GM19324 (cell line): ENCODE data around the gene CSTF2.

Source experiments
- ATAC-seq: cut with Tn5 transposase; IDR thresholded peaks from one replicate; pipeline ENCODE4 v1.9.1; 2021; ENCODE audit warnings: mild to moderate bottlenecking, moderate library complexity; ENCODE audit not compliant: unreplicated experiment, low FRiP score

CSTF2 gene

DNA sequence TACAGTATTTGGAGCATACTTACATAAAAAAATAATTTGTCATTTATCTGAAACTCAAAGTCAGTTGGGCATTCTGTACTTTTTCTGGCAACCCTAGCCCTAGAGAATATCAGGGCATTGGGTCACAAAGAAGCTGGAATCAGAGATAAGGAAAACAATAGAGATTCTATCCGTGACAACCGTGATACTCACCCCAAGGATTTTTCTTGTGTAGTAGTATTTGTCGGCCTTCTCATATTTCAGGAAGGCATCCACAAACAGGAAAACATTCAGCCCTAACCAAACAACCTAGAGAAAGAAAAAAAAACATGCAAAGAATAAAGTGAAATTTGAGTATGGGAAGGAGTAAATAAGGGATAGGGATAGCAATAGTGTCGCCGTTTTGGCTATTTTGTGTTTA lies 50.3 kb downstream of the CSTF2 start:
- no peak for ATAC-seq

DNA sequence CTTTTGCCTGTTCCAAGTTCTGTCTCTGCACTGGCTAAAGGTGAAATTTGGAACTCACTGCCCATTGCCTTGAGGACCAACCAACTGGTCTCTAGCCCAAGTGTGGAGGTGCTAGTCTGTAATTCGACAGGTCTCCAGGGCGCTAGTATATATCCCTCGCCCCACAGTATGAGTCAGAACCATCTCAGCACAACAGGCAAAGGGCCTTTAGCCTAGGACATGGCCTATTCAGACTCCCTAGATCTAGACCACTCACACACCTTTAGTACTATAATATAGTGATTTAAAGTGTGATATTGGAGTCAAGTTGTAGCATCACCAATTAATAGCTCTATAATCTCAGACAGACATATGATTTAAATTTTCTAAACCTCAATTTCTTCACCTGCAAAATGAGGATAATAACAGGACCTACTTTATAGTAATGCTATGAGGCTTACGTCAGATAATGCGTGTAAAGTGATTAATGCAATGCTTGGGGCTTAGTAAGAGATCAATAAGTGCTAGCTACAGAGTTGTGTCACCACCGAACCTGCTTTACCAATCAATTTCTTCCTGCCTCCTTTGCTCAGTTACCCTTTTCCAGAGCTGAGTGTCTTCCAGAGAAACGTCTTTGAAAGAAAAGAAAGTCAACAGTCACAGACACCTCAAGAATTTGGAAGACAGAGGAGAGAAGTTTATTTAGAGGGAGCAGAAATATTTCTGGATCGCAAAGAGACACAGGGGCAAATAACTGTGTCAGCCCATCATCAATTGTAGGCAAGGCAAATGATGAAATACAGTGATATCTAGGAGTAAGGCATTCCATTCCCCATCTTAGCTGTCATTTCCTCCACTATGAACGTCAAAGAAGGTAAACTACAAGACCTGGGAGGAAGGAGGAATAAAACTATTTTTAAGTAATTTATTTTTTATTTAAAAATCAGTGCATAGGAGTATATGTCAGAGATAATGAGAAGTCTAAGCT lies 51.7 kb downstream of the CSTF2 start:
- no peak for ATAC-seq

DNA sequence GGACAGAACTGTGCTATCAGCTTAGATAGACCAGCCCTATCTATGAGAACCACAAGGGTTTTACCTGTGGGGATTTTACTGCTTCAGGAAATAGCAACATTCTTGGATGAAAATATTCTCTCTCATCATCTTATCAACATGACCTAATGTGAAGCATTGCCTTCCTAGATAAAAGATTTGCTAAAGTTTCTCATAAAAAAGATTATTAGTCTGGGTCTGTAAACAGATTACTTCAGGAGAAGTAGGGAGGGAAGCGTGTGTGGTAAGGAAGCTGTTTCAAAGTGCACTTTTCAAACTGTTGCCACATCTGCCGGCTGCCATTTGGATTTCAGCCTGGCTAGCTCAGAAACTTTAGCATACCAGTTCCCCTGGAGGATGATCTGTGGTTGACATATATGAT lies 54.1 kb downstream of the CSTF2 start, which contains the start of gene NOX1:
TSS of gene NOX1 (minus strand) at position 35 of the 400 bp plus-strand sequence. CDS start 220 bp downstream, outside the sequence.
- ATAC-seq, result no peak

DNA sequence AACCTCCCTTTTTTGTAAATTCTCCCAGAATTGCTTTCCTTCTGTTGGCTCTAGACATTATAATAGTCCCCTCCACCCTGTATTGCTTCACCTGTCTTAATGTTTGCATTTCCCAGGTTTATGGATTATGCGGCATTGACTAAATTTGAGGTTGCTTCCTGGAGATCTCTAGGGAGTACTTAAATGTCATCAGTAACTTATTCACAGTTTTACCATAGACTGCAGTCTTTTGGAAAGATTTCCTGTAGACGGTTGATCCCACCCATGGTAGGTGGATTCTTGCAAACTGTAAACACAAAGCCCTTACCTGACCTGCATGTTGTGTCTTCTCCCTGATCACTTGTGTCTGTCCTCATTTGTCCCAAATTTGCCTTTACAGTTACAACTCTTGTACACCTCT lies 60.2 kb downstream of the CSTF2 start:
- no peak for ATAC-seq

DNA sequence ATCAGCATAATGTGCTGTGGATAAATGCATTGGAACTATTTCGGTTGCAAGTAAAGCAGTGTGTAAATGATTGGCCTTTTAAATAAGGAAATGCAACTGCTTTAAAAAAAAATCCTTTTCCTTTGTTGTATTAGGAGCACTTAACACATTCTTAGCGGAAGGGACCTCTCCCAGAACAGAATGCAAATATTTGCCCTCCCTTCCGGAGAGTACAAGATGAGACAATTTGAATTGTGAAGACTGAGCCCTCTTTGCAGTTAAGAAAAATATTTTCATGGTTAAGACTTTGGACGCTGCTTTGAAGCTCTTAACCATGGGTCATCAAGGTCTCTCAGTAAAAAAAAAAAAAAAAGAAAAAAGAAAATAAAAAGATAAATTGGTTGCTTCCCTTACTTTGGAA lies 63.5 kb downstream of the CSTF2 start:
- no peak for ATAC-seq
